ENCODE data around the gene BRD7. TPM values are rescaled to one million over a fixed set of nuclear protein-coding genes. Genes with fewer than 3 reads are reported as not detected.

BRD7 gene
- total and polyA plus RNA-seq, 10 of the 15 experiments (the other 5 are each of a cell fraction or from before 2014, with no cell fraction given): 16.9 to 74.7 (median 52.0) TPM

GRCh38 chr16:50351116-50351515 is 17.7 kb downstream of the BRD7 start:
- DNase-seq (ENCODE audit: low read depth, low spot score) (no peak), FAIRE-seq (no peak), ATAC-seq (no peak)
- H2AFZ ChIP-seq (ENCODE audit: control insufficient read depth, low read depth, low read length): no peak overlapping the region
- H3K36me3 ChIP-seq (ENCODE audit: control insufficient read depth in 2 of 2, insufficient read depth in 2 of 2, low read length in 1 of 2): peaks cover 0 to 24% of the 10 kb centered on the region in 2 experiments; a peak in 2 of 4 replicates
- in situ Hi-C loops (cut with MboI) (loop anchor here (5.0 kb wide), 1 partner anchor 139 kb away; no protein-coding TSS in a partner anchor), intact Hi-C loops (cut with micrococcal nuclease; ENCODE audit: unreplicated experiment) (loop anchor here (10.0 kb wide), 1 partner anchor 106 kb away; no protein-coding TSS in a partner anchor)
- no peaks in the 10 kb centered on the region for H3K4me1 ChIP-seq (ENCODE audit: control insufficient read depth, insufficient read depth, low read length)
- no peaks in the 10 kb centered on the region for H4K20me1 ChIP-seq (ENCODE audit: control insufficient read depth, insufficient read depth)
- ChIA-PET POLR2A (no interaction called here), SMC1A (ENCODE audit: uncharacterized antibody, unreplicated experiment) (interaction anchor here (1.0 to 1.7 kb wide), 3 partner anchors 22 to 137 kb away, joined by 3 to 4 read pairs (median 3); no protein-coding TSS in a partner anchor), RAD21 (ENCODE audit: unreplicated experiment) (interaction anchor here (1.0 to 1.4 kb wide), 3 partner anchors 141 to 396 kb away, joined by 3 to 4 read pairs (median 3); no protein-coding TSS in a partner anchor), CTCF (interaction anchor here (1.2 to 13.3 kb wide), 7 partner anchors 8 to 455 kb away, joined by 3 to 236 read pairs (median 5); partner anchors contain the start of gene BRD7)
- WGBS (ENCODE audit: insufficient coverage, insufficient replicate concordance, low lambda C conversion rate, missing lambda C conversion rate): 99% methylated on average over 5 of the region's 5 CpGs
- no TSS peak for BruUV-seq (replicated peaks)
- no peak overlapping the region for H3K4me2 ChIP-seq (ENCODE audit: control insufficient read depth, insufficient read depth)
- no peak overlapping the region for H3K9ac ChIP-seq (ENCODE audit: control insufficient read depth, insufficient read depth, low read length)
- H3K27ac ChIP-seq (ENCODE audit: control insufficient read depth, insufficient read depth): no peak overlapping the region
- no peaks in the 10 kb centered on the region for H3K27me3 ChIP-seq (replicated peaks in 1 of 2; ENCODE audit: control insufficient read depth in 2 of 2, insufficient read depth in 2 of 2, low read length in 1 of 2)
- TF ChIP-seq NFYA (IDR thresholded peaks at IDR 0.05; ENCODE audit: borderline replicate concordance, low read depth, low read length) (no peak), NR2C1 (IDR thresholded peaks at IDR 0.05) (no peak), HDAC2 (IDR thresholded peaks at IDR 0.05) (no peak), POLR2AphosphoS5 (IDR thresholded peaks at IDR 0.05; ENCODE audit: low read length) (no peak), EZH2 (IDR thresholded peaks at IDR 0.05; ENCODE audit: borderline replicate concordance, control insufficient read depth, low read depth, low read length) (no peak), CUX1 (IDR thresholded peaks at IDR 0.05; ENCODE audit: insufficient replicate concordance, low read depth, low read length) (no peak), MEF2A (IDR thresholded peaks at IDR 0.05; ENCODE audit: insufficient read depth, low read depth, low read length) (no peak), CBX5 (IDR thresholded peaks at IDR 0.05; ENCODE audit: low read depth) (no peak), HDGF (IDR thresholded peaks at IDR 0.05) (no peak), RELB (IDR thresholded peaks at IDR 0.05; ENCODE audit: low read depth) (no peak), FOXK2 (IDR thresholded peaks at IDR 0.05) (no peak), BMI1 (IDR thresholded peaks at IDR 0.05; ENCODE audit: borderline replicate concordance) (no peak)
- H3K9me3 ChIP-seq (replicated peaks; ENCODE audit: control insufficient read depth, insufficient read depth, low read length): peaks cover 1% of the 10 kb centered on the region; the same call in 1 of the 3 replicates
- H3K4me3 ChIP-seq: no peak overlapping the region
- H3K79me2 ChIP-seq (ENCODE audit: control insufficient read depth, insufficient read depth, low read length): no peaks in the 10 kb centered on the region; the same call in 1 of the 2 replicates

Data from GM12878 (cell line).